Small intestine (tissue), 7 donors: ENCODE data around the gene GSE1. TPM values are rescaled to one million over a fixed set of nuclear protein-coding genes. Genes with fewer than 3 reads are reported as not detected.

Source experiments
- DNase-seq, 2 donors: peaks; one replicate each; pipeline versions ENCODE4 v3.0.0 to v3.0.0-alpha.2; 2013
- FAIRE-seq: peaks from 2 replicates; lab custom pipeline; 2012; peaks lifted over from hg19 to GRCh38; lab: Jason Lieb, UNC
- H3K27ac ChIP-seq, 3 donors: one replicate each; pipeline ENCODE4 v1.5.1; 2013; ENCODE audit warnings: low read length in 2 of 3, mild to moderate bottlenecking in 2 of 3, control low read depth in 1 of 3, inconsistent platforms in 1 of 3, low read depth in 1 of 3, moderate library complexity in 1 of 3
- H3K27me3 ChIP-seq, 3 donors: one replicate each; pipeline ENCODE4 v1.6.1; 2013; ENCODE audit warnings: low read length in 3 of 3, inconsistent platforms in 1 of 3; ENCODE audit not compliant: control insufficient read depth in 3 of 3, insufficient read depth in 3 of 3
- H3K36me3 ChIP-seq, 3 donors: one replicate each; pipeline ENCODE4 v1.6.1; 2013; ENCODE audit warnings: low read length in 3 of 3, inconsistent platforms in 1 of 3, low read depth in 1 of 3, mild to moderate bottlenecking in 1 of 3, moderate library complexity in 1 of 3; ENCODE audit not compliant: control insufficient read depth in 3 of 3, insufficient read depth in 2 of 3
- H3K4me1 ChIP-seq, 3 donors: one replicate each; pipeline ENCODE4 v1.6.1; 2013; ENCODE audit warnings: low read length in 2 of 3, inconsistent platforms in 1 of 3, low read depth in 1 of 3, mild to moderate bottlenecking in 1 of 3, moderate library complexity in 1 of 3; ENCODE audit not compliant: control insufficient read depth in 3 of 3, insufficient read depth in 2 of 3
- H3K4me3 ChIP-seq, 3 donors: one replicate each; pipeline ENCODE4 v1.5.1; 2013; ENCODE audit warnings: low read length in 3 of 3, control low read depth in 1 of 3, inconsistent platforms in 1 of 3, low read depth in 1 of 3, mild to moderate bottlenecking in 1 of 3, moderate library complexity in 1 of 3
- H3K9me3 ChIP-seq, 2 donors: one replicate each; pipeline ENCODE4 v1.6.1; 2013; ENCODE audit warnings: low read depth in 1 of 2, low read length in 1 of 2; ENCODE audit not compliant: control insufficient read depth in 2 of 2, insufficient read depth in 1 of 2
- WGBS, 3 donors: extraction: QIAGEN DNeasy Blood & Tissue Kit; methylation state at CpG; one replicate each; pipeline ENCODE4 v1.1.7; 2013; 5-methylcytosine and 5-hydroxymethylcytosine counted together
- polyA plus RNA-seq, 4 donors: library from polyadenylated mRNA; stranded (reverse) in 3 of 4; unstranded in 1 of 4; fragments of 200-250 nt in 3 of 4; fragments of 120-200 nt in 1 of 4; gene quantifications; one replicate each; pipeline versions ENCODE4 v1.2.1 to v1.2.3, GENCODE V29; 2013
- donor health status: healthy with polysubstance abuse.
- donor health status: control.
- donor health status: control.
- donor health status: Bipolar disorder and iron deficiency.
- donor health status: healthy.

The GSE1 gene
- polyA plus RNA-seq, 4 donors = 9.2 to 96.1 (median 17.7) TPM

DNA sequence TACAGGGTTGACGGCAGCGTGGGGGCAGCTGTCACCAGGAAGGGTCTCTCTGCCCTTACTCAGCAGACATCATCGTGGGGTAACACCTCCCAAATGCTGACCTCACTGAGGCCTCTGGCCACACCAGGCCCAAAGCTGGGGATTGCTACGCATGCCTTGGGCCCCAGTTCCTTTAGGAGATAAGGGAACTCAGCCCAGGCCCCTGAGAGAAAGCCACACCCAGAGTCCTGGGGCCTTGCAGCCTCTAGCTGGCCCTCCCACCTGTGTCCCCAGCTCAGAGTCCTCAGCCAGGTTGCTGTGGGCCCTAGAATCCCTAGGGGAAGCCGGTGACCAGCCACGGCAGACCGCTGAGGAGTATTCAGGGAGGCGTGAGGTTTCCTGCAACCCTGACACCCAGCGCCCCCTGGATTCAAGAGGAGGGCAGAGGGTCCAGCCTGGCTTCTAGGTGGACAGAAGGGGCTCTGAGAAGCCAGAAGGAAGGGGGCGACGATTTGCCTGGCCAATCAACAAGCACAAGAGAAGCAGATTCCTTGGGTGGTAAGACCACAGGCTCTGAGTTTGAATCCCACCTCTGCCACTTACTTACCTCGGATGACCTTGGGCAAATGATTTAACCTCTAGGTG is 85.9 kb downstream of the GSE1 start:
- 63 to 71% (median 70%) methylated on average over 12 of the region's 12 CpGs for WGBS, 3 donors
- Histone ChIP-seq H3K27me3 (peaks cover 0 to 2% (median 0%) of the 10 kb centered on the region in 3 donors), H3K27ac (no peak overlapping the region), H3K4me3 (no peak overlapping the region), H3K36me3 (no peaks in the 10 kb centered on the region), H3K4me1 (peaks cover 0 to 14% (median 0%) of the 10 kb centered on the region in 3 donors), H3K9me3 (peaks cover 0 to 7% of the 10 kb centered on the region in 2 donors)
- DNase-seq = peak in 1 of 2 donors; percentile 57
- no peak for FAIRE-seq

DNA sequence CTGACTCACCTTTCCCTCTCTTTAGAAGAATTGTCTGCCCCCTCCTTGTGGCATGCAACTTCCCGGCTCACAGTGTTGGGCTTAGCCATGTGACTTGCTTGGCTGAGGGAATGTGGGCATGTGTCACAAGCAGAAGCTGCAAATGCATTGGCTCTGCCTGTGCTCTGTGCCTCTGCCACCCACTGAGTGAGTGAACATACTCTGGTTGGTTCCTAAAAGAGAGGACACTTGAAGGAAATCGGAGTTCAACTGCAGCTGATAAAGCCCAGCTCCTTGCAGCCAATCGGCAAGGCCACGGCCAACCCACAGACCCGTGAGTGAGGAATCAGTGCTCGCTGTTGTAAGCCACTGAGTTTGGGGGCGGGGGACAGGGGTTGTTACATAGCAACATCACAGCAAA is 86.5 kb downstream of the GSE1 start:
- DNase-seq = no peak

DNA sequence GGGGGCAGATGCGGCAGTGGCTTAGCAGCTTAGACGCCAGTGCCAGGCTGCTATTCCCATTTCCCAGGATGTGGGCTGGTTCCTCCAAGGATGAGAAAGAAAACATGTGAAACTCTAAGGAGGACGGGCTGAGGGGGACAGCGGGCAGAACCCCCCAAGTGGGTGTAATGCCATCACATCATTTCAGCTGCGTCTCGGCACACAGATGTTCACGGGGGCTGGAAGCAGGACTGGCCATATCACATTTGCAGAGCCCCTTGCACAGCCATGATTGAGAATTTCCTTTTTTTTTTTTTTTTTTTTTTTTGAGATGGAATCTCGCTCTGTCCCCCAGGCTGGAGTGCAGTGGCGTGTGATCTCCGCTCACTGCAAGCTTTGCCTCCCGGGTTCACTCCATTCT is 90.9 kb downstream of the GSE1 start:
- peaks cover 0 to 7% of the 10 kb centered on the region in 2 donors for H3K9me3 ChIP-seq
- no peaks in the 10 kb centered on the region for H3K36me3 ChIP-seq
- FAIRE-seq (no peak), DNase-seq (no peak)
- no peak overlapping the region for H3K4me3 ChIP-seq
- H3K4me1 ChIP-seq = peaks cover 0 to 9% (median 0%) of the 10 kb centered on the region in 3 donors
- WGBS, 3 donors = 91 to 94% (median 93%) methylated on average over 10 to 11 of the region's 11 CpGs
- no peak overlapping the region for H3K27ac ChIP-seq
- no peaks in the 10 kb centered on the region for H3K27me3 ChIP-seq

More for the DNA sequence above, 86.5 kb downstream of the GSE1 start:
- Histone ChIP-seq H3K4me3 (no peak overlapping the region), H3K27me3 (peaks cover 0 to 2% (median 0%) of the 10 kb centered on the region in 3 donors), H3K9me3 (peaks cover 0 to 7% of the 10 kb centered on the region in 2 donors), H3K36me3 (no peaks in the 10 kb centered on the region), H3K4me1 (peaks cover 0 to 14% (median 0%) of the 10 kb centered on the region in 3 donors), H3K27ac (no peak overlapping the region)
- 59 to 63% (median 61%) methylated on average over 7 of the region's 7 CpGs for WGBS, 3 donors
- FAIRE-seq = no peak

DNA sequence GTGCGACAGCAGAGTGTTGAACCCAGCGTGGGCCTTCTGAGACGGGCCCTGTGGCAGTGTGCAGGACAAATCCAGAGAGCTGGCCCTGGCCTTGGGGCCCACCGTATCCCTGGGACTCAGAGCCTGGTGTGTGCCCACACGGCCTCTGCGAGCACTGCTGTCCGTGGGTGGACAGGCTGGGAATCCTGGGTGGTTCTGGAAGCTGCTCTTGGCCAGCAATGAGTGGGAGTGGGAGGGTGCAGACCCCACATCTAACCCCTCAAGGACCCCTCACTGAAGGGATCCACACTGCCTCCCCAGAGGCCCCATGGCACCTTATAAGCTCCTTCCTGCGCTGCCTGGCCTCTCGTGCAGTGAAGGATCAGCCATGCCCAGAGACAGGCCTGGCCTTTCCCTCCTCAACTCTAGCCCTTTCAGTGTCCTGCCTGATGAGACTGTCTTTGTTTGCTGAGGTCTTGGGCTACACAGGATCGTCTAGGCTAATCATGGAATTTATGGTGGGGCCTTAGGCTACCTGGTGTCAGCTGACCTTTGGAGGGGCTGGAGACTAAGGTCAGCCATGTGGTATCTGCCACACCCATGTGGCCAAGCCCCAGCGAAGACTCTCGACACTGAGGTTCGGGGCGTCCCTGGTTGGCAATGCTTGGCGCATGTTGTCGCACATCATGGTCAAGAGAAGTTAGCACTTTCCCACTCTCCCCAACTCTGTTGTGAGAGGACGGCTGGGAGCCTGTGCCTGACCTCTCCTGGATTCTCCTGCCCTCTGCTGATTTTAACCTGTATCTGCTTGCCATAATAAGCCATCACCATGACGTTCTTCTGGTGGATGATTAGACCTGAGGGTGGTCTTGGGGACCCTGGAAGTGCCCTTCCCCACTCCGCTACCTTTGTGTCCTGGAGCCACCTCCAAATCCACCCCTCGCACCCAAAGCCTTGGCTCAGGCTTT is 92.1 kb downstream of the GSE1 start:
- DNase-seq = no peak
- FAIRE-seq = no peak
- peaks cover 0 to 6% (median 0%) of the 10 kb centered on the region in 3 donors for H3K27me3 ChIP-seq
- H3K9me3 ChIP-seq = peaks cover 0 to 7% of the 10 kb centered on the region in 2 donors
- H3K36me3 ChIP-seq = peaks cover 0 to 2% (median 0%) of the 10 kb centered on the region in 3 donors
- no peak overlapping the region for H3K4me3 ChIP-seq
- 85 to 88% (median 88%) methylated on average over 20 of the region's 20 CpGs for WGBS, 3 donors
- H3K4me1 ChIP-seq = no peaks in the 10 kb centered on the region
- no peak overlapping the region for H3K27ac ChIP-seq

DNA sequence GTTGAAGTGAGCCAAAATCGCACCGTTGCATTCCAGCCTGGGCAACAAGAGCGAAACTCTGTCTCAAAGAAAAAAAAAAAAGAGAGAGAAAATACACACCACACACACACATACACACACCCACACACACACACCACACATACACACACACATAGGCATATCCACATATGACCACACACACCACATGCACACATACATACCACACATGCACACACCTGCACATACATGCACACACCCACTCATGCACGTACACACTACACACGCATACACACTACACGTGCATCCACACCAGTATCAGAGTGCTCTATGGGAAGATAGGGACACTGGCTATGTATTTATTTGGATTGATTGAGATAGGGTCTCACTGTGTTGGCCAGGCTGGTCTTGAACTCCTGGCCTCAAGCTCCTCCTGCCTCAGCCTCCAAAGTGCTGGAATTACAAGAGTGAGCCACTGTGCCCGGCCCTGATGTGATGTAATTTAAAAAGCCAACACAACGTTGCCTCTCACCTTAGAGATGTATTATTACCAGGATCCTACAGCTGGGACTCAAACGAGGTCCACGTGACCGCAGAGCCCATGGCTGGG is 93.4 kb downstream of the GSE1 start:
- H3K9me3 ChIP-seq = peaks cover 0 to 6% of the 10 kb centered on the region in 2 donors
- H3K27ac ChIP-seq = no peak overlapping the region
- H3K36me3 ChIP-seq = peaks cover 0 to 2% (median 0%) of the 10 kb centered on the region in 3 donors
- H3K4me1 ChIP-seq = no peaks in the 10 kb centered on the region
- peaks cover 0 to 14% (median 0%) of the 10 kb centered on the region in 3 donors for H3K27me3 ChIP-seq
- 88 to 93% (median 91%) methylated on average over 10 to 11 of the region's 11 CpGs for WGBS, 3 donors
- DNase-seq (no peak), FAIRE-seq (no peak)
- H3K4me3 ChIP-seq = no peak overlapping the region

DNA sequence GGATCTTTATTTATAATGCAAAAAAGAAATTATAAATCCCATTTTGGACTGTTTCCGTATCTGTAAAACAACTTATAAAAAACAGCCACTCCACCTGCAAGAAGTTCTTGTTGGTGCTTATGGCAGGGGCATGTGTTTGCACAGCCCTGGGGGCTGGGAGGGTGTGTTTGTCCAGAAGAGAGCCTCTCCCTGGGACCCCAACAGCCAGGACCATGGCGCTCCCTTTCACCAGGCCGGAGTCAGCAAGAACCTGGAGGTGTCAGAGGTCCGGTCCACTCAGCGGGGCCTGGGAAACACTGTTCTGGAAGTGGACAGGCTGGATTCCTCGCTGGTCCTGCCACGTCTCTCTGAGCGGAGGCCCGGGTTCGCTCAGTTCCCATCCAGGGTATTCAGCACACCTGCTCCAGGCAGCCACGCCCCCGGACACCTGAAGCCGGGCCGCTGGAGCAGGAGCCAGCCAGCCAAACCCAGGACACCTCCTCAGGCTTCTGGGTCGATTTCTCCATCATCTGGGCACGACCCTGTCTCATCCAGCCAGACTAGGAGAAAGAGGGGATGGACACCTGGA is 94.5 kb downstream of the GSE1 start:
- H3K4me3 ChIP-seq = no peak overlapping the region
- H3K27me3 ChIP-seq = peaks cover 0 to 14% (median 0%) of the 10 kb centered on the region in 3 donors
- DNase-seq (peak in 1 of 2 donors; percentile 29), FAIRE-seq (no peak)
- 18 to 64% (median 45%) methylated on average over 15 to 16 of the region's 16 CpGs for WGBS, 3 donors
- H3K36me3 ChIP-seq = peaks cover 0 to 2% (median 0%) of the 10 kb centered on the region in 3 donors
- H3K4me1 ChIP-seq = no peaks in the 10 kb centered on the region
- H3K9me3 ChIP-seq = peaks cover 0 to 12% of the 10 kb centered on the region in 2 donors
- H3K27ac ChIP-seq = no peak overlapping the region

DNA sequence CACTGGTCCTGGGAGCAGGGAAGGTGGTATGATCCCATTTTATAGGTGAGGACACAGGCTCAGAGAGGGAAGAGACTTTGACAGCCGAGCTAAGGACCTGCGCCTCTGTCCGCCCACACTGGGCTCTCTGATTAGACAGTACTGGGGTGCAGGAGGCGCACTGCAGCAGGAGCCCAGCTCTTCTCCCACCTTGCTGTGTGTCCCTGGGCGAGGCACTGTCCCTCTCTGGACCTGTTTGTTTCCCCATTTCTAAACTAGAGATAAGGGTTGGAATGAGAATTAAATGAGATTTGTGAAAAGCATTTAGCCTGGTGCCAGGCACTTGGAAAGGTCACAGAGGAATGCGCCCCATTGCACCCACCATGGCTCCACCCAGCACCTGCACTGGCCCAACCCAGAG is 95.2 kb downstream of the GSE1 start:
- Histone ChIP-seq H3K27ac (no peak overlapping the region), H3K27me3 (peaks cover 0 to 14% (median 0%) of the 10 kb centered on the region in 3 donors), H3K4me1 (no peaks in the 10 kb centered on the region), H3K36me3 (peaks cover 0 to 2% (median 0%) of the 10 kb centered on the region in 3 donors), H3K4me3 (no peak overlapping the region), H3K9me3 (peaks cover 0 to 14% of the 10 kb centered on the region in 2 donors)
- WGBS, 3 donors = 71 to 93% (median 90%) methylated on average over 6 of the region's 6 CpGs
- no peak for FAIRE-seq
- DNase-seq = no peak
